Activated effector memory CD4-positive, alpha-beta T cell treated with Interleukin-2 at 50 U/mL for 16 hours (primary cell): ENCODE data around the gene CDK11A.

Experiments
- DNase-seq: peaks from one replicate; pipeline ENCODE4 v3.0.0-alpha.2; 2020

The CDK11A gene

DNA sequence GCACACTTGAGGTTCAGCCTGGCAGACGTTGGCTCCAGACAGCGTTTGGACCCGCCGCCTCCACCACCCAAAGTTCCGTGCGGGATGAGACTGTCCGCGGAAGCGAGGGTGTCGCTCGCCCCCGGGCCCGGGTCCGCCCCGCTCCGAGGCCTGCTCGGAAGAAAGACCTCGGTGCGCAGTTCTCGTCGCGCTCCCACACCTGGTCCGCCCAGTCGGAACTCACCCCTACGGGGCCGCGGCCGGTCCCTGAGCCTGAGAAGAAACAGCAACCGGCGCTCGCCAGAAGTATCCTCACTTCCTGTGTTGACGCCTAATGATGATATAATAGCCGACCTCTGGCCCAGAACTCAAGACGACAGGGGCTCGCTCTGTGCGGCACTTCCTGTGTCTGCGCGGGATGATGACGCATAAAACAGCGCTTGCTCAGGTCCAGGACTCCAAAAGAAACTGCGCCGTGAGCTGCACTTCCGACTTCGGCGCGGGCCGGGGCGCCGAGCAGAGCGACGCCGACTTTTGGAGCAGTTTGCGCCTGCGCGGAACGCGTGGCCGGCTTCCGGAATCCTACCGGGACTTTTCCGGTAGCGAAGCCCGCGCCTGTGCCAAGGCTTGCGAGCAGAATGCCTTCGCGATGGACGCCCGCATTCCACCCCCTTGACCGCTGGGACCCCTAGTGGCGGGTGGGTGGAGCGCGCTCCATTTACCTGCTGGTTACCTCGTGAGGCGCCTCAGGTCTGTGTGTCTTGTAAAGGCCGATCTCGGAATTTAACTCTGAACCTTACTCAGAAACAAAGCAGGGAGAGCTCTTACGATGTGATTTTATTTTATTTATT, at the start of gene CDK11A:
Gene CDK11A (minus strand): TSS at position 323 of the 830 bp plus-strand sequence. CDS start 1,539 bp downstream, outside the sequence.
- peak; percentile 88 for DNase-seq

GRCh38 chr1:1773874-1774273, 49.7 kb upstream of the CDK11A start:
- no peak for DNase-seq

GRCh38 chr1:1771096-1771495, 46.9 kb upstream of the CDK11A start:
- no peak for DNase-seq

DNA sequence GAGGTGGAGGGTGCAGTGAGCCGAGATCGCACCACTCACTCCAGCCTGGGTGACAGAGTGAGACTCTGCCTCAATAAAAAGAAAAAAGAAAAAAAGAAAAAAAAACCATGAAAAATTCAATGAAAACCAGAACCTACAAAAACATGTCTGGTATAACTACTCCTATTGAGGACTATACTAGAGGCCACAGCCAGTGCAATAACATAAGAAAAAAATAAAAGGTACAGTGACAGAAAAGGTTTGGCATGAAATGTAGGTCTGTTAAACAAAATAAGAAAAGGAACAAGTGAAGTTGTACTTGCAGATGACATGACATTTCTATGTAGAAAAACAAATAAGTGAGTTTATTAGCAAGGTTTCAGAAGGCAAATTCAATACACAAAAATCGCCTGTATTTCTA, 45.9 kb upstream of the CDK11A start:
- no peak for DNase-seq

DNA sequence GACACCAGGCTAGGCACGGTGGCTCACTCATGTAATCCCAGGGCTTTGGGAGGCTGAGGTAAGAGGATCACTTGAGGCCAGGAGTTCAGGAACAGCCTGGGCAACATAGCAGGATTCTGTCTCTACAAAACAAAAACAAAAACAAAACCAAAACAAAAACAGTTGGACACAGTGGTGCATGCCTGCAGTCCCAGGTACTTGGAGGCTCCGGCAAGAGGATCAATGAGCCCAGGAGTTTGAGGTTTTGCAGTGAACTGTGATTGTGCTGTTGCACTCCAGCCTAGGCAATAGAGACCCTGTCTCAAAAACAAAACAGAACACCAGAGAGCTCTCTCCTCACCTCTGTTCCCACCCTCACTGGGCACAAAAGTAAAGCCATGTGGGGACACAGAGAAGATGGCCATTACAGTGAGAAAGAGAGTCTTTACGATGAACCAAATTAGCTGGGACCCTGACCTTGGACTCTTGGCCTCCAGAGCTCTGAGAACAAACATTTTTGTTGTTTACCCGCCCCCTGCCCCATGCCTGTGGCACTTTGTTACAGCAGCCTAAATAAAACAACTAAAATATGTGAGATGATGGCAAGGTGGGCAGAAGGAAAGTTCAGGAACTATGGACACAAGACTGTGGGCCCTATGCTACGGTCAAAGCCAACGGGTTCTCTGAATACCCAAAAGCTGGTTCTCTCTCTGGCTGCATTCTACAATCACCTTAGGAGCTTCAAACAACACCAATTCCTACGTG, 44.3 kb upstream of the CDK11A start:
- DNase-seq: no peak

DNA sequence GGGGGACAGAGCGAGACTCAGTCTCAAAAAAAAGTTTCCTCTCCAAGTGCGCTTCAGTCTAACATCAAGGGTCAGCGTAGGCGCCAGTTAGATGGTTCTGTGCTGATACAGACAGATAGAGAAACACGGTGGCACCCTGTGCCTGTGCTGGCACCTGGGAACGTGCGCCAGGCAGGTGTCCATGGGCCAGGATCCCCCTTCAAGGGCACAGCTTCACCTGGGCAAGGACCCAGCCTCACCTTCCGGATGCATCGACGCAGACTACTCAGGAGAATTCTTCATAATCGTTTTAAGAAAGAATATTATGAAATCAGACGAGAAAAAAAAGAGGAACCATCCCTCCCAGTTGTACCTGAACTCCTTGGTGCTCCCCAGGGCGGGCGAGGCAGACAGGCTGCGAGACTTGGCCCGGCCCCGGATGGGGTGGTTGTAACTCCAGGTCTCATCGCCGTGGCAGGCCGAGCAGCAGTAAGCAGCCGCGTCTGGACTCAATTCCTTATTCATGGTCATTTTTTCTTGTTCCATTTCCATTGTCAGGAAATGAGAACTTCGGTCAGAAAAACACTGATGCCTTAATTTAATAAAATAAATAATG, 40.8 kb upstream of the CDK11A start:
- DNase-seq: no peak

- DNase-seq: no peak
Measured at GRCh38 chr1:1763657-1764621, 39.8 kb upstream of the CDK11A start.

DNA sequence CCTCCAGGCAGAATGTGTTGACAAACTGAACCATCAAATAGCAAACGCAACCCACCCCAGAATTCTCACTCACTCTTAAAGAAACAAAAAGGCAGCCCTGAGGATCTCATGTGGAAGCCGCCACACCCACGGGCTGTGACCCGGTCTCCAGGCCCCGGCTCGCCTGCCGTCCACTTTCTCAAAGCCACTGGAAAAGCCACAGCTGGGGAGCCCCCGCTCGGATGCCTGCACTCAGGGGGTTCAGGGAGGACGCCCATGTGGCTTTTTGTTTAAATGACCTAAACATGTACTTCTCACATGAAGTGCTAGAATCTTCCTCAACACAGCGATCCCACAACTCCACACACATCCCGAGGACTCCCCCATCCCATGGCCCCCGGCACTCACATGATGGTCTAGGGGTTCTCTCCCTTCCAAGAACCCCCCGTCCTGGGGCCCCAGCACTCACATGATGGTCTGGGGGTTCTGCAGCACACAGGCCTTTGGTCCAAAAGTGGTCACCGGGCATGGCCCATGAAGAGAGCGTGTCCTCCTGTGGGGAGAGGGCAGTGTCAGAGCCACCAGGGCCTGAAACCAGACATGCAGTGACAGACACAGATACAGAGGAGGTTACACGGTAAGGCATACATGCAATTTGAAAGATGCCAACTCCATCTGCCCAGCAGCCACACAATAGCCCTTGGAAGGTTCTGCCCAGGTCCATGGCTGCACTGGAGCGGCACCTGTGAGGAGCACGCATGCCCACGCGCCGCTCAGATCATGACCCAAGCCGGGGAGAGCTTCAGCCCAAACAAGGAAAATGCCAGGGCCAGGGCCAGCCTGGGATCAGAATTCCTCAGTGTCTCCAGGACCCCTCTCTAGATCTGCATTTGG, 37.6 kb upstream of the CDK11A start:
- DNase-seq: no peak

- DNase-seq: no peak
Measured at GRCh38 chr1:1760715-1761114, 36.6 kb upstream of the CDK11A start.

DNA sequence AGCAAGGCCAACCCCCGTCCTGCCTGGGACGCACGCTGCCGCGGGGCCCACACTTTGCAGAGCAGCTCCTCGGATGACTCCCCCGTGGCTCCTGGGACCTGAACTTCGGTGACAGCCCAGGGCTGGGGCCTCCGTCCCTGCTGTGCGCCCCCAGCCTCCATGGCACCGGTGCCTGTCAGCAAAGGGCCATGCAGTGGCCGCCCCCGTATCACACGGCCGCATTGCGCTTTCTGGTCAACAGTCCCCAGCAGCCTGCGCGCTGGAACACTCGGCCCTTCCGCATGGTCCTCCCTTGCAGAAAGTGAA, 36.1 kb upstream of the CDK11A start:
- no peak for DNase-seq

- DNase-seq: no peak
Measured at GRCh38 chr1:1759456-1760344, 35.5 kb upstream of the CDK11A start.

DNA sequence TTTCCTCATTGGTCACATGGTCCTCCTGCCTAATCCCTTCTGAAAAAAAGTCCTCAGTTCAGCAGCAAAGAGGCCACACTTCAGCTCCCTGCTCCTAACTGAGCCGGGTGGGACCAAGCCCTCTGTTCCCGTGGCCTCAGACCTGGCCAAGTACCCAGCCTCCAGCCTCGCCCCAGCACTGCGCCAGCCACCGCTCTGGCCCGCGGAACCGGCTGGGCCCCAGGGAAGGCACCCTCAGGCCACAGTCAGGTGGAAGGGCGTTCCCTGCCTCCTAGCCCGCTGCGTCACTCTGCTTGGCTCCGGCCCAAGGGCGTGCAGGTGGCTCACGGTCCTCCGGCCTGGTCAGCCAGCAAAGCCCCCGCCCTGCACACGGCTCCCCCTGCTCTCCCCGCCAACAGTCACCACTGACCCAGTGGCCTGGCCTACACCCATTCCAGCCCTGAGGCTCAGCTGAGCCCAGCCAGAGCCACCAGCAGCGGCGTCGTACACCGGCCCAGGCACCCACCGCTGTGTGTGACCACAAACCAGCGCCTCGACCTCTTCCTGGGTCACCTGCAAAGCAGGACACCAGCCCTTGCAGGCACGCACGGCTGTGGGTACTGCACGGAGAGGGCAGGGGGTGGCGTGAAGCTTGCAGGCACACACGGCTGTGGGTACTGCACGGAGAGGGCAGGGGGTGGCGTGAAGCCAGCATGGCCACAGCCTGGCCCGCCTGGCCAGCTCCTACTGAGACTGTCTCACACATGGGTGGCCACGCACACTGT, 34.7 kb upstream of the CDK11A start:
- no peak for DNase-seq

- DNase-seq: no peak
Measured at GRCh38 chr1:1758059-1758621, 34.0 kb upstream of the CDK11A start.

DNA sequence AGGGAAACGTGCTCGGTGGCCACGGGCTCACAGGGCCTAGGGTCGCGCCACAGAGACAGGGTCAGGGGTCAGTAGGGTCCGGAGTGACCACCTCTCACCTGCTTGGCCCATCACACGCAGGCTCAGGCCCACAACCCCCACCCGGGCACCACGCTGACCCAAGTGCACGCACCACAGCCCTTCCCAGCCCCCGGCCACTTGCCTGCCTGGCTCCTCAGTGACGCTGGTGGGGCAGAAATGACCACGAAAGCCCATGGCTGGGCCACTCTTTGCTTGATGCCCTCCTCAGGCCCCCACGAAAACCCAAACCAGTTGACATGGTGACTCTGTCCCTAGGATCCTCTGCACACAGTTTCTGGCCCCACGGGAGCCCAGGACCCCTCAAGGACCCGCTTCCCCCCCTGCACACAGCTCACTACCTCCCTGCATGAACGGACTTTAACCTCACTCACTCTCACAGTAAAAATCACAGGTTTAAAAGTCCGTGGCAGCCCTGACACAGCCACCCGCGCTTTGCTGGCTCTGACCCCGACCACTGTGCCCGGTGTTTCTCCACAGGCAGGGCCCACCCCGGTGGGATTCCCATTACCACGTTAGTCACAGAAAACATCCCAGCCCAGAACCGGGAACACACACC, 33.4 kb upstream of the CDK11A start:
- DNase-seq: no peak

GRCh38 chr1:1756661-1757421, 32.7 kb upstream of the CDK11A start:
- DNase-seq: no peak

DNA sequence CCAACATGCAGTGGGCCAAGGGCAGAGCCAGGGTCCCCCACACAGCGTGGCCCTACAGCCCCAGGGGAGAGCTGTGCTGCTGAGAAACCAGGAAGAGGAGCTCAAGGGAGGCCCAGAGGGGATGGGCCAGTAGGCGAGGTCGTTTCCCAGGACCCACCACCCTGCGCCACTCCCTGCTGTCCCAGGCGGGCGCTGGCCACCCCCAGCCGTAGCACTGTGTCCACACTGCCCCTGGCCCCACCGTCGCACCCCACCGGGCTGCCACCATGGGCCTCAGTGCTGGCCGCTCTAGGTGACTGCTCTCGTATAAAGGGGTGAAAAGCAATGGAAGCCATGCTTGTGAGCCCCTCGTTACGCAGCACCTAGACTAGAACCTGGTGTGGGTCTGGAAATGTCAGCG, 31.7 kb upstream of the CDK11A start:
- no peak for DNase-seq

DNA sequence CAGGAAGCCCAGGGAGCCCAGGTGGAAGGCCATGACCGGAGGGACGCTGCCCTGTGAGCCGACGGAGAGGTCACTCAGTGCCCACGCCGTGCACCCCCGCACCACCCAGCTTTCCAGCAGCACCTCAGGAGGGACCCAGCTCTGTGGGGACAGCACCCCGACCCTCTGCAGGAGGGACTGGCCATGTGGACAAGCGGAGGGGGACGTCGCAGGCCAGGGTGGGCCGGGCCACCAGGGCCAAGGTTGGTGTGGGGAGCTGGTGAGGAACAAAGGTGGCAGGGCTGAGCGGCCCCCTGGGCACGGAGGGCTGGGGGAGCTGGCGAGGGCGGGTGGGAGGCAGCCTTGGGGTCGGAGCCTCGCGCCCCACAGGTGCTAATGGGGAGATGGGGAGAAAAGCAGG, 31.3 kb upstream of the CDK11A start:
- DNase-seq: no peak
